PC-3 (cell line): ENCODE results near the gene RSU1.

Source experiments
- CTCF ChIP-seq: fragments of 300-600 bp; sonication (generic); conservative IDR thresholded peaks from 2 replicates; pipeline ENCODE4 v1.5.1; 2017; ENCODE audit warnings: antibody characterized with exemption, low read depth, mild to moderate bottlenecking, low read length
- EZH2 ChIP-seq: fragments of 300-600 bp; sonication (generic); IDR thresholded peaks from one replicate; pipeline ENCODE4 v1.6.1; 2017; ENCODE audit warnings: antibody characterized with exemption, mild to moderate bottlenecking, low read length; ENCODE audit not compliant: unreplicated experiment

DNA sequence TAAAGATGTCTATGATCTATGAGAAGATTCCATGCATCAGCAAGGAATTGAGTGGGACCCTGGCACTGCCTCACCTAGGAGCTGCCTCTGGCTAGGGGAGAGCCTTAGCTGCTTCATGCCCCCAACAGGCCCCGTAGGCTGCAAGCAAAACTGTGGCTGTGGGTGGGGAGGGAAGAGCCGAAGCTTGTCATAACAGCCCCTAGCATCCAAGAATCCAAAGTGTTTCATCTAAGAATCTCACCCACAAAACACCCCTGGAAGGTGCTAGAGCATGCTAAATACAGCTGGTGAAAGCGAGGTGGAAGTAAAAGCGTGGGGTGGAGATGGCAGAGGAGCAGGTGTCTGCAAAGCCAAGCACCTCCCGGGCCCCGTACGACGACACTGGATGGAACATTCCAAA lies 208.0 kb downstream of the RSU1 start:
- no peak for TF ChIP-seq CTCF
- TF ChIP-seq EZH2 = no peak
